ENCODE data around the gene IRF2.
A peak's percentile ranks its signal among the peaks of the same experiment; 100 is the strongest.
"Not testable (repeated sequence)": the region's sequence is repeated elsewhere in the genome, so short reads cannot be mapped to it uniquely, and the experiment has no call there.

Gene IRF2

GRCh38 chr4:184355111-184355604 lies 119.2 kb downstream of the IRF2 start:
- ATAC-seq (peak; percentile 58), DNase-seq (ENCODE audit: low spot score in 2 of 2) (no peak)
- Mint-ChIP-seq H3K36me3 (no peaks in the 10 kb centered on the region), H3K4me3 (no peak overlapping the region), H3K9me3 (no peaks in the 10 kb centered on the region), H3K27ac (no peak overlapping the region), H3K4me1 (peaks cover 9% of the 10 kb centered on the region)

GRCh38 chr4:184352891-184353290 lies 121.5 kb downstream of the IRF2 start:
- no peaks in the 10 kb centered on the region for H3K36me3 Mint-ChIP-seq
- H3K4me1 Mint-ChIP-seq, result peaks cover 15% of the 10 kb centered on the region
- DNase-seq (ENCODE audit: low spot score in 2 of 2), result no peak
- no peaks in the 10 kb centered on the region for H3K9me3 Mint-ChIP-seq
- H3K4me3 Mint-ChIP-seq, result no peak overlapping the region
- no peak for ATAC-seq
- H3K27ac Mint-ChIP-seq, result no peak overlapping the region

- Mint-ChIP-seq H3K36me3 (no peaks in the 10 kb centered on the region), H3K4me3 (no peak overlapping the region), H3K27ac (no peak overlapping the region), H3K9me3 (no peaks in the 10 kb centered on the region), H3K4me1 (peaks cover 21% of the 10 kb centered on the region)
- no peak for ATAC-seq
- no peak for DNase-seq (ENCODE audit: low spot score in 2 of 2)
These were observed 122.5 kb downstream of the IRF2 start for GRCh38 chr4:184351560-184352451.

GRCh38 chr4:184350964-184351363 lies 123.4 kb downstream of the IRF2 start:
- peaks cover 17% of the 10 kb centered on the region for H3K4me1 Mint-ChIP-seq
- DNase-seq (ENCODE audit: low spot score in 2 of 2), result no peak
- no peaks in the 10 kb centered on the region for H3K36me3 Mint-ChIP-seq
- ATAC-seq, result no peak
- H3K9me3 Mint-ChIP-seq, result no peaks in the 10 kb centered on the region
- H3K27ac Mint-ChIP-seq, result no peak overlapping the region
- H3K4me3 Mint-ChIP-seq, result no peak overlapping the region

GRCh38 chr4:184350213-184350817 lies 124.0 kb downstream of the IRF2 start:
- H3K36me3 Mint-ChIP-seq, result no peaks in the 10 kb centered on the region
- no peak for ATAC-seq
- H3K4me1 Mint-ChIP-seq, result peaks cover 15% of the 10 kb centered on the region
- H3K9me3 Mint-ChIP-seq, result no peaks in the 10 kb centered on the region
- H3K4me3 Mint-ChIP-seq, result no peak overlapping the region
- no peak for DNase-seq (ENCODE audit: low spot score in 2 of 2)
- H3K27ac Mint-ChIP-seq, result no peak overlapping the region

GRCh38 chr4:184349283-184350039 lies 124.9 kb downstream of the IRF2 start:
- DNase-seq (ENCODE audit: low spot score in 2 of 2) (no peak), ATAC-seq (no peak)
- Mint-ChIP-seq H3K27ac (no peak overlapping the region), H3K4me3 (no peak overlapping the region), H3K9me3 (no peaks in the 10 kb centered on the region), H3K4me1 (peaks cover 16% of the 10 kb centered on the region), H3K36me3 (no peaks in the 10 kb centered on the region)

- Mint-ChIP-seq H3K4me3 (no peak overlapping the region), H3K27ac (no peak overlapping the region), H3K9me3 (no peaks in the 10 kb centered on the region), H3K4me1 (peaks cover 17% of the 10 kb centered on the region), H3K36me3 (no peaks in the 10 kb centered on the region)
- no peak for ATAC-seq
- no peak for DNase-seq (ENCODE audit: low spot score in 2 of 2)
These were observed 125.8 kb downstream of the IRF2 start for GRCh38 chr4:184348311-184349233.

GRCh38 chr4:184347251-184348239 lies 126.8 kb downstream of the IRF2 start:
- Mint-ChIP-seq H3K4me3 (no peak overlapping the region), H3K4me1 (peaks cover 27% of the 10 kb centered on the region), H3K36me3 (no peaks in the 10 kb centered on the region), H3K27ac (peak overlapping the region; percentile 12), H3K9me3 (no peaks in the 10 kb centered on the region)
- ATAC-seq (peak; percentile 33), DNase-seq (ENCODE audit: low spot score in 2 of 2) (no peak)

GRCh38 chr4:184346682-184347081 lies 127.7 kb downstream of the IRF2 start:
- DNase-seq (ENCODE audit: low spot score in 2 of 2), result no peak
- Mint-ChIP-seq H3K4me1 (peaks cover 28% of the 10 kb centered on the region), H3K4me3 (no peak overlapping the region), H3K27ac (no peak overlapping the region), H3K9me3 (no peaks in the 10 kb centered on the region), H3K36me3 (no peaks in the 10 kb centered on the region)
- ATAC-seq, result no peak

- H3K4me1 Mint-ChIP-seq, result peaks cover 28% of the 10 kb centered on the region
- H3K36me3 Mint-ChIP-seq; ATAC-seq; H3K4me3 Mint-ChIP-seq; H3K9me3 Mint-ChIP-seq; DNase-seq (ENCODE audit: low spot score in 2 of 2); H3K27ac Mint-ChIP-seq: not testable (repeated sequence)
These were observed 128.1 kb downstream of the IRF2 start for GRCh38 chr4:184346273-184346672.

GRCh38 chr4:184345573-184345922 lies 128.8 kb downstream of the IRF2 start:
- no peak for DNase-seq (ENCODE audit: low spot score in 2 of 2)
- Mint-ChIP-seq H3K27ac (no peak overlapping the region), H3K4me3 (no peak overlapping the region), H3K36me3 (no peaks in the 10 kb centered on the region), H3K9me3 (no peaks in the 10 kb centered on the region), H3K4me1 (peaks cover 28% of the 10 kb centered on the region)
- no peak for ATAC-seq

GRCh38 chr4:184344899-184345572 lies 129.3 kb downstream of the IRF2 start:
- H3K4me3 Mint-ChIP-seq, result peak overlapping the region; percentile 68
- H3K9me3 Mint-ChIP-seq, result no peaks in the 10 kb centered on the region
- H3K36me3 Mint-ChIP-seq, result no peaks in the 10 kb centered on the region
- peaks cover 28% of the 10 kb centered on the region for H3K4me1 Mint-ChIP-seq
- ATAC-seq (peak; percentile 29), DNase-seq (ENCODE audit: low spot score in 2 of 2) (no peak)
- H3K27ac Mint-ChIP-seq, result peak overlapping the region; percentile 81

- no peak for ATAC-seq
These were observed 129.9 kb downstream of the IRF2 start for GRCh38 chr4:184344435-184344834.

More at GRCh38 chr4:184344435-184344834, 129.9 kb downstream of the IRF2 start:
- DNase-seq (ENCODE audit: low spot score in 2 of 2), result no peak
- Mint-ChIP-seq H3K4me3 (peak overlapping the region; percentile 68), H3K4me1 (peaks cover 28% of the 10 kb centered on the region), H3K27ac (peak overlapping the region; percentile 81), H3K36me3 (no peaks in the 10 kb centered on the region), H3K9me3 (no peaks in the 10 kb centered on the region)

All from stimulated activated effector memory CD8-positive, alpha-beta T cell treated with anti-CD3 and anti-CD28 coated beads, Interleukin-12 subunit alpha, Interleukin-12 subunit beta, amount 100 ng/mL, for 72 hours (primary cell).